GM10266 (cell line): Measurements from ENCODE around the gene SLC22A16.

Experiments
- DNase-seq: peaks from one replicate; pipeline ENCODE4 v3.0.0; 2012; ENCODE audit errors: extremely low spot score
- CTCF ChIP-seq: IDR thresholded peaks from 2 replicates; pipeline ENCODE4 v1.5.1; 2012; ENCODE audit warnings: mild to moderate bottlenecking, low read depth; ENCODE audit not compliant: control insufficient read depth, insufficient read depth; ENCODE audit errors: missing control alignments

The SLC22A16 gene

DNA sequence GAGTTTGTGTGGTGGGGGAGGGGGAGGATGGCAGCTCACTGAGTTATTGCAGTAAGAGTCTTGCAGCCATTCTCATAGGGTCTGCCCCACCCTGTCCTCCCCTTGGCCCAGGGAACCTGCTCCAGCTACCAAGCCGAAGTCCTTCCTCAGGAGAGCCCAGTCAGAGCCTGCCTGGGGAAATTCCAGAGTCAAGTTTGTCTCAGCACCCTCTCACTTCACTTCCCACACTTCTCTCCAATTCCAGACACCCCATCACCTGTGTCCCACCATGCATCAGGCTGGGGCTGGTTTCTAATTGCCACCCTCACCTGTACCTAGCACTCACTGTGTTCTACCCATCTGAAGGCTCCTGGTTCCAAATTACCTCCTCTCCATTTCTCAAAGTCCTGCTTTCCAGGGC is 10.3 kb upstream of the SLC22A16 start:
- no peak for DNase-seq
- no peak for TF ChIP-seq CTCF

DNA sequence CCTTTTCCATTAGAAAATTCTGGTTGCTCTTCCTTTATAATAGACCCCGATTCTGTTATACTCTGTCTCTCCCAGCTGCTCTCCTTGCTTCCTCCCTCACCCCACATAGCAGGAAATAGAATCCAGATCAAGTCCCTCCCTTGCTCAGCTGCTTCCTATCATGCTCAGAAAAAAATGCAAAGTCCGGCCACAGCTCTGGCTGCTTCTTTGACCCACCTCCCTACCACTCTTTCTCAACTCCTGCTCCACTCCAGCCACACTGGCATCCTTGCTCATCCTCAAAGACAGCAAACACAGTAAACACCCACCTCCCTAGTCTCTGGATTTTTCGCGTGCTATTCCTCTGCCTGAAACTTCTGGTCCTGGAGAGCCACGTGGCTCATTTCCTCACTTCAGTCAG is 9.1 kb upstream of the SLC22A16 start:
- TF ChIP-seq CTCF: no peak
- no peak for DNase-seq

GRCh38 chr6:110484321-110484720 is 7.9 kb upstream of the SLC22A16 start:
- DNase-seq: no peak

DNA sequence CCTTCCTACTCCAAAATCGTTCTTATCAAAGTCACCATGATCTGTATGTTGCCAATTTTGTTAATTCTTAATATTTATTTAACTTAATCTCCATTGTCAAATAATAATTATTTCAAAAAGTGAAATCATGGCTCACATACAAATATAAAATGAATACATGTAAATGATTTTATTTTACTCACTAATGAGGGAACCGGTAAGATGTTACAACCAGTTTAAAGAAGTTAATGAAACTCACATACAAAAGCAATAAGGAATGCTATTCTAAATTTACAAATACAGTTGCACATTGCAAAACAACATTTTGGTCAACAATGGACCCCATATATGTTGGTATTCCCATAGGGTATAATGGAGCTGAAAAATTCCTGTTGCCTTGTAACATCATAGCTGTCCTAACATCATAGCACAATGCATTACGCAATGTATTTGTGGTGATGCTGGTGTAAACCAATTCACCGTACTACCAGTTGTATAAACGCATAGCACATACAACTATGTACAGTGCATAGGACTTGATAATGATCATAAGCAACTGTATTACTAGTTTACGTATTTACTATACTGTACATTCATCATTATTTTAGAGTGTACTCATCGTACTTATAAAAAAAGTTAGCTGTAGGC is 6.5 kb upstream of the SLC22A16 start:
- no peak for DNase-seq
- no peak for TF ChIP-seq CTCF

More at GRCh38 chr6:110484321-110484720, 7.9 kb upstream of the SLC22A16 start:
- no peak for TF ChIP-seq CTCF

GRCh38 chr6:110481081-110481480 is 4.7 kb upstream of the SLC22A16 start:
- TF ChIP-seq CTCF: no peak
- DNase-seq: no peak

- TF ChIP-seq CTCF: no peak
- DNase-seq: no peak
These were observed 1.3 kb downstream of the SLC22A16 start for GRCh38 chr6:110475066-110475653.

DNA sequence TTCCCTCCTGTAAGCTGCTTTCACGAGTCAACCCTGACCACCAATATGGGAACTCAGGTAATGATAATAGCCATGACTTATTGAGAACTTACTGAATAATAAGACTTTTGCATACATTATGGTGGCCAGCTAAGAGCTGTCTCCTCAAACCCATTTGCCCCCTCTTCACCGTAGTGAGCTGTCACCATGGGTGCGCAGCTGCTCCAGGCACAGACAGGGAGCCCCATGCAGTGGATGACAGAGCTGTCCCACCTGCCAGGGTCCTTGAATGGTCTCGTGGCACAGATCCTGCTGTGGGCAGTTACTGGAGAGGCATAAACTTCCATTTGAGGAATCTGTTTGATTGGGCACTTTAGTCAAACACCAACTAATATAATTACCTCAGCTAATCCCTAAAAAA is 1.9 kb downstream of the SLC22A16 start:
- DNase-seq: no peak
- no peak for TF ChIP-seq CTCF
